GM13976 (cell line): ENCODE results near the gene PMS1.

Experiments
- DNase-seq: peaks from one replicate; pipeline ENCODE4 v3.0.0; 2012; ENCODE audit warnings: low spot score
- in situ Hi-C: fragments of 300-500 bp; cut with MboI; formaldehyde crosslinking; loops from one replicate; pipeline ENCODE4 v1.12.0; 2022; ENCODE audit warnings: low sequenced_read_pairs, mixed read lengths, inconsistent platforms; ENCODE audit not compliant: unreplicated experiment
- TF ChIP-seq, protein P1 (sequence below): IDR thresholded peaks from 2 replicates; pipeline ENCODE4 v1.5.1; 2012; ENCODE audit warnings: borderline replicate concordance, mild to moderate bottlenecking; ENCODE audit not compliant: insufficient read depth; ENCODE audit errors: extremely low read depth, missing control alignments, control extremely low read depth

The PMS1 gene

DNA sequence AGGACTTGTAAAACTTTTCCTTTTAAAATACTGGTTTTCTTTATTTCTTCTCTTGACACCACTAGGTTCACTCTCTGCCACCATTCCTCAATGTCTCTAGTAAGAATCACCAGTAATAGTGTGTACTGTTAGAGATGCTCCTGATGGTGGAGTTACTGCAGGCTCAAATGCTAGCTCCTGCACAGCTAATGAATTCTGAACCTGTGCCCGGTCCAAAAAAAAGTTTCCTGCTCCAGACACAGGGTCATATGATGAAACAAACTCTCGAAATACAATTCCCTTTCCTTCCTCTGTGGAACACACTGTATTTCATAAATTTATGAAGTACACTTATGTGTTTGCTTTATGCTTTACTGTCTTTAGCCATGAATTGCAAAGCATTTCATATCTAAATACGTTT lies 19.2 kb downstream of the PMS1 start:
- DNase-seq = no peak
- in situ Hi-C loops = no loop called here
- TF ChIP-seq, protein P1, sequence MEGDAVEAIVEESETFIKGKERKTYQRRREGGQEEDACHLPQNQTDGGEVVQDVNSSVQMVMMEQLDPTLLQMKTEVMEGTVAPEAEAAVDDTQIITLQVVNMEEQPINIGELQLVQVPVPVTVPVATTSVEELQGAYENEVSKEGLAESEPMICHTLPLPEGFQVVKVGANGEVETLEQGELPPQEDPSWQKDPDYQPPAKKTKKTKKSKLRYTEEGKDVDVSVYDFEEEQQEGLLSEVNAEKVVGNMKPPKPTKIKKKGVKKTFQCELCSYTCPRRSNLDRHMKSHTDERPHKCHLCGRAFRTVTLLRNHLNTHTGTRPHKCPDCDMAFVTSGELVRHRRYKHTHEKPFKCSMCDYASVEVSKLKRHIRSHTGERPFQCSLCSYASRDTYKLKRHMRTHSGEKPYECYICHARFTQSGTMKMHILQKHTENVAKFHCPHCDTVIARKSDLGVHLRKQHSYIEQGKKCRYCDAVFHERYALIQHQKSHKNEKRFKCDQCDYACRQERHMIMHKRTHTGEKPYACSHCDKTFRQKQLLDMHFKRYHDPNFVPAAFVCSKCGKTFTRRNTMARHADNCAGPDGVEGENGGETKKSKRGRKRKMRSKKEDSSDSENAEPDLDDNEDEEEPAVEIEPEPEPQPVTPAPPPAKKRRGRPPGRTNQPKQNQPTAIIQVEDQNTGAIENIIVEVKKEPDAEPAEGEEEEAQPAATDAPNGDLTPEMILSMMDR = no peak

DNA sequence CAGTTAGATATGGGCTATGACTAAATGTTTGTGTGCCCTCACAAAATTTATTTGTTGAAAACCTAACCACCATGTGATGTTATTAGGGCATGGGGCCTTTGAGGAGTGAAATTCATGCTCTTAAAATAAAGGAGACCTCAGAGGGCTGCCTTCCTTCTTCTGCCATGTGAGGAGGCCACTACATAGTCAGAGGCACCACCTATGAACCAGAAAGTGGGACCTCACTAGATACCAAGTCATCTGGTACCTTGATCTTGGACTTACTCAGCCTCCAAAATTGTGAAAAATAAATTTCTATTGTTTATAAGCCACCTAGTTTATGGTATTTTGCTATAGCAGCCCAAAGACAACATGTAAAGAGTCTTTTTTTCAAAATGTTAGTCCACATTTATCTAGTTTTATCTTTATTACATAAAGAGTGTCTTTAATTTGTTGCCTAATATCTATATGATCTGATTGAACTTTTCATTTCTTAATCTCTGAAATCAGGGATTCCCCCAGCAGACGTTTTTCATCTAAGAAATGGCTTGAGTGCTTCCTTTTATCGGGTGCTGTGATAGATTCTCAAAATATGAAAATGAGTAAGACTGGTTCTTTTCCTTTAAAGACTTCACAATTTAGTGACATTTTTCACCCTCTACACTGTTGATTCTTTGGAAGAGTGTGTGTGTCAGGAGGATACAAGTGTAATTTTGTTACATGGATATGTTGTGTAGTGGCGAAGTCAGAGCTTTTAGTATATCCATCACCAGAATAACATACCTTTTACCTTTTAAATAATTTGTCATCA lies 34.2 kb downstream of the PMS1 start:
- in situ Hi-C loops = no loop called here
- no peak for DNase-seq
- TF ChIP-seq, protein P1 = no peak

DNA sequence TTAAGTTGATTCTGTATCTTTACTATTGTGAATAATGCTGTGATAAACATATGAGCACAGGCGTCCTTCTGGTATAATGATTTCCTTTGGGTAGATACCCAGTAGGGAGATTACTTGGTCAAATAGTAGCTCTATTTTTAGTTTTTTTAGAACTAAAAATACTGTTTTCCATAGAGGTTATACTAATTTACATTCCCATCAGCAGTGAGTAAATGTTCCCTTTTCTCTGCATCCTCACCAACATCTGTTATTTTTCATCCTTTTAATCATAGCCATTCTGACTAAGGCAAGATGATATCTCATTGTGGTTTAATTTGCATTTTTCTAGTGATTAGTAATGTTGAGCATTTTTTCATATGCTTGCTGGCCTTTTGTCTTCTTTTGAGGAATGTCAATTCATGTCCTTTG lies 35.1 kb downstream of the PMS1 start:
- TF ChIP-seq, protein P1 = no peak
- in situ Hi-C loops = no loop called here
- no peak for DNase-seq

DNA sequence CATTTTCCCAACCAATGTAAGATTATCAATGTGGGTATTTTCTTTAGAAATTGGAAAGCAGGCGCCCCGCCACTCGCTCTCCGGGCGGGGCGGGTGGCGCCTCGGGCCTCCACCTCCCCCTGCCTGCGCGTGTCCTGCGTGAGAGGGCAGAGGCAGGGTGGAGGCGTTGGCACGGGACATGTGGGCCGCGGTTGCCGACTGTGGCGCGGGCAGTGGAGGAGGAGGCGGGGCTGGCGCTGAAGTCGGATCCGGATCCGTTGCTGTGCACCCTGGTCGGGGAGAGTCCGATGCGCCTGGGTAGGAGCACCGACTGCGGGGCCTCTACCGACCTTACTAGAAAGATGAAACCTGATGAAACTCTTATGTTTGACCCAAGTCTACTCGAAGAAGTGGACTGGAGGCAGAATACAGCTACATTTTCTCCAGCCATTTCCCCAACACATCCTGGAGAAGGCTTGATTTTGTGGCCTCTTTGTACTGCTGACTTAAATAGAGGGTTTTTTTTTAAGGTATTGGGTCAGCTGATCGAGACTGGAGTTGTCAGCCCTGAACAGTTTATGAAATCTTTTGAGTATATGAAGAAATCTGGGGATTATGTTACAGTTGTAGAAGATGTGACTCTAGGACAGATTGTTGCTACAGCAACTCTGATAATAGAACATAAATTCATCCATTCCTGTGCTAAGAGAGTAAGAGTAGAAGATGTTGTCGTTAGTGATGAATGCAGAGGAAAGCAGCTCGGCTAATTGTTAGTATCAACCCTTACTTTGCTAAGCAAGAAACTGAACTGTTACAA lies 37.9 kb downstream of the PMS1 start:
- no peak for DNase-seq
- in situ Hi-C loops = no loop called here

DNA sequence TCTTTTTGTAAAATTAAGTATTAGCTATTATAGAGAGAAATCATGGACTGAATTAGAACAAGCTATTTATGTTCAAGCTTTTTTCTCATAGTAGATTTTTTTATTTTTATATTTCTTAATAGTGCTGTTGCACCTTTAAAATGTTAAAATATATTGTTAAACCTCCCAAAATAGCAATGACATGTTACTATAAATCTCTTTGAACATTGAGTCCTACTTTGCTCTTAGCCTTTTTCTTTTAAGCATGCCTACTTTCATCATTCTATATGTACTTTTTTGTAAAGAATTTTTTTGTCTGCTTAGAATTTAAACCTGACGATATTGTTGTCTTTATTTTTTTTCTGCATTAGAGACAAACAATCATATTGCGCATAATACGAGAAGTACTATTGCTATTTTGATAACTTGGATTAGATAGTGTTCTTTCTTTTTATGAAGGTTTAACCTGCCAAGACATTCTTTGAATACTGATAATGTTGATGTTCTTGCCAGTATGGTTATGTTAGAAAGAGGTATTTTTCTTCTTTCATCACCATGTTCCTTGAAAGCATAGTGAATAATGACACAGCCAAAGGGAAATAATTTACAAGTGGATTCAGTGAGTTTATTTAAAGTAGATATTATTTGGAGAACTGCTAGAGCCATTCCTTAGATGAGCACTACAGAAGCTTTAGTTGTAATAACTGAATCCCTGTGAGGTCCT lies 40.6 kb downstream of the PMS1 start:
- TF ChIP-seq, protein P1 = no peak
- DNase-seq = no peak
- in situ Hi-C loops = no loop called here

More for the DNA sequence above, 37.9 kb downstream of the PMS1 start:
- TF ChIP-seq, protein P1 = no peak

DNA sequence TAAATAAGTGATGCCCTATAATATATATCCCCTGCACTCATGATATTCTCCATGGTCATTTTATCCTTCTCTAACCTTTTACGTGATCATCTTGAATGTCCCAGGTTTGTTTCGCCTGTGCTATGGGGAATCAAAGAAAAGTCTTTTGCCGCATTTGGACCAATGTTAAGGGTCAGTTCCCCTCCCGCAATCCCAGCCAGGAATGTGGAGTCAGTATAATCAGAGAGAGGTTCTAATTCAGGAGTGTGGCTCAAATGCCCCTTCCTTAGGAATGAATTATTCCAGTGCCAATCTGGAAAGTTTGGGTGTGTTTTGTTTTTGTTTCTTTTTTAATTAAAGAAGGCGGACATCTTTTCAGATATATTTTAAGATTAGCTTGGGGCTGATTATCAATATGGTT lies 41.8 kb downstream of the PMS1 start:
- TF ChIP-seq, protein P1 = no peak
- in situ Hi-C loops = no loop called here
- no peak for DNase-seq
